D721Med (cell line): ENCODE results near the gene PHLPP1.
A peak's percentile ranks its signal among the peaks of the same experiment; 100 is the strongest.

Experiments used
- DNase-seq: peaks from one replicate; pipeline ENCODE4 v3.0.0; 2011; ENCODE audit warnings: low spot score; ENCODE audit not compliant: insufficient read length
- FAIRE-seq: peaks from 2 replicates; lab custom pipeline; 2011; peaks lifted over from hg19 to GRCh38; lab: Jason Lieb, UNC
- TF ChIP-seq, protein P1 (sequence below): IDR thresholded peaks from 2 replicates; pipeline ENCODE4 v1.5.1; 2012; ENCODE audit warnings: mild to moderate bottlenecking, control low read depth; ENCODE audit not compliant: insufficient read depth; ENCODE audit errors: missing control alignments

The PHLPP1 gene

DNA sequence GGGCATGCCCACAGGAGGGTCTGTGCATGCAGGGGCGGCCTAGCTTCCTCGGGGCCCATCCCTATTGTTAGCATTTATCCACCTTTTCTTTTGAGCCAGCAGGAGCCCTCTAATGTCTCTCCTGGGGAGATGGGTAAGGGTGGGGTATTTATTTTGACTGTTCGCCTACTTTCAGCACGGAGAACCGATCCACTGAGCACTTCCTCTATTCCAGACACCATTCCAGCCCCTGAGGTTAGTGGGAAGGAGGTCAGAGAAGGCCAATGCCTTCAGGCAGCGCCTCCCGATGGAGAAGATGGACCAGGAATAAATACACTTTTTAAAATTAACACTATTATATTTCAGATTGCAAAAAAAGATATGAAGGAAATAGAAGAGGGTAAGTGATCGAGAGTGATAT lies 276.0 kb downstream of the PHLPP1 start:
- TF ChIP-seq, protein P1, sequence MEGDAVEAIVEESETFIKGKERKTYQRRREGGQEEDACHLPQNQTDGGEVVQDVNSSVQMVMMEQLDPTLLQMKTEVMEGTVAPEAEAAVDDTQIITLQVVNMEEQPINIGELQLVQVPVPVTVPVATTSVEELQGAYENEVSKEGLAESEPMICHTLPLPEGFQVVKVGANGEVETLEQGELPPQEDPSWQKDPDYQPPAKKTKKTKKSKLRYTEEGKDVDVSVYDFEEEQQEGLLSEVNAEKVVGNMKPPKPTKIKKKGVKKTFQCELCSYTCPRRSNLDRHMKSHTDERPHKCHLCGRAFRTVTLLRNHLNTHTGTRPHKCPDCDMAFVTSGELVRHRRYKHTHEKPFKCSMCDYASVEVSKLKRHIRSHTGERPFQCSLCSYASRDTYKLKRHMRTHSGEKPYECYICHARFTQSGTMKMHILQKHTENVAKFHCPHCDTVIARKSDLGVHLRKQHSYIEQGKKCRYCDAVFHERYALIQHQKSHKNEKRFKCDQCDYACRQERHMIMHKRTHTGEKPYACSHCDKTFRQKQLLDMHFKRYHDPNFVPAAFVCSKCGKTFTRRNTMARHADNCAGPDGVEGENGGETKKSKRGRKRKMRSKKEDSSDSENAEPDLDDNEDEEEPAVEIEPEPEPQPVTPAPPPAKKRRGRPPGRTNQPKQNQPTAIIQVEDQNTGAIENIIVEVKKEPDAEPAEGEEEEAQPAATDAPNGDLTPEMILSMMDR = no peak
- DNase-seq (no peak), FAIRE-seq (no peak)

GRCh38 chr18:62991959-62992358 lies 276.6 kb downstream of the PHLPP1 start:
- FAIRE-seq (no peak), DNase-seq (no peak)
- TF ChIP-seq, protein P1 = no peak

DNA sequence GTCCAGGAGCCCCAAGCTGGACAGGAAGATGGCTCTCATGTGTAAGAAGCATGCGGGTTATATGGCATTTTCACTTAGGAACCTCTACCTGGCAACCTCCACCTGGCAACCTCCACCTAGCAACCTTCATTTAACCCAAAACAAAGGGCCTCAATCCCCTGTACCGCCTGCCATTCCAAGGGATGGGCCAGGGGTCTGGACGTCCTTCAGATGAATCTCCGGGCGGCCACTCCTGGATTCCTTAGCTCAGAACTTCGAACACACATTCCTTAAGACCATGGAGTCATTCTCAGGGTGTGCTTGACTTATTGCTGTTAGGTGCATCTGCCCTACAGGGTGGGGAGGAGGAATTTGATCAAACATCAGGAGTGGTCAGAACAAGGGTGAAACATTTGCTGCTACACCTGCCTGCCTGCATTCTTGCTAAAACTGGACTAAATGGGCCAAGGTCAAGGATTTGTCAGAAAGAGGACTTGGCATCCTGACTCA lies 277.6 kb downstream of the PHLPP1 start:
- DNase-seq (no peak), FAIRE-seq (peak; percentile 6)
- TF ChIP-seq, protein P1 = no peak

DNA sequence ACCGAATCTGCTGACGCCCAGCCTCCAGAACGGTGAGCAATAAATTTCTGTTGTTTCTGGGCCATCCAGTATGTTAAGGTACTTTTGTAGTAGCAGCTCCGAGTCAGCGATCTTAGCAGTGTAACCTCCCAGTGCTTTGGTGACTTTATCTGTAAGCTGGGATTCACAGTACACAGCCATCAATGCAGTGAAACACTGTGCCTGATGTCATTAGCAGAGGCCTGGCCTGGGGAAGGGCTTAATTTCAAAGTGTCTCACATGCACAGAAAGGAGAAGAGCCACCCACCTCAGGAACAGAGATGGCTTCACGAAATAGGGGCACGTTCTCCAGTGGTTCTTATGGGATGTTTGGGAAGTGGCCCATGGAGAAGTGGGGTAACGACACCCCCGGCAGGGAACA lies 281.2 kb downstream of the PHLPP1 start:
- TF ChIP-seq, protein P1 = no peak
- no peak for DNase-seq
- FAIRE-seq = no peak

GRCh38 chr18:62997076-62997475 lies 281.7 kb downstream of the PHLPP1 start:
- TF ChIP-seq, protein P1 = no peak
- DNase-seq = no peak
- peak; percentile 92 for FAIRE-seq

DNA sequence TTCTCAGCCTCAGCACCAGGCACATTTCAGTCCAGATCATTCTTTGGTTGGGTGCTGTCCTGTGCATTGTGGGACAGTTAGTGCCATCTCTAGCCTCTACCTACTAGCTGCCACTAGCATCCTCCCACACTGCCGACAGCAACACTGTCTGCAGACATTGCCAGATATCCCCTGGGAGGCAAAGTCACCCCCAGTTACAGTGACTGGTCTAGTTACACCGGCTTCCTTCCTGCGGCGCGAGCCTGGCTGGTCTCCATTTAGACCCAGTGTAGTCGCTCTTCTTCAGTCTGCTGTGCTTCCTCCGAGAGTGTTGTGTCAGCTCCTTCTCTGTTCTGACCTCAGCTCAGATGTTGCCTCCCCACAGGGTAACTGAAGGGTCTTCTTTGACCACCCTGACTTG lies 283.1 kb downstream of the PHLPP1 start:
- FAIRE-seq (no peak), DNase-seq (no peak)
- TF ChIP-seq, protein P1 = no peak

DNA sequence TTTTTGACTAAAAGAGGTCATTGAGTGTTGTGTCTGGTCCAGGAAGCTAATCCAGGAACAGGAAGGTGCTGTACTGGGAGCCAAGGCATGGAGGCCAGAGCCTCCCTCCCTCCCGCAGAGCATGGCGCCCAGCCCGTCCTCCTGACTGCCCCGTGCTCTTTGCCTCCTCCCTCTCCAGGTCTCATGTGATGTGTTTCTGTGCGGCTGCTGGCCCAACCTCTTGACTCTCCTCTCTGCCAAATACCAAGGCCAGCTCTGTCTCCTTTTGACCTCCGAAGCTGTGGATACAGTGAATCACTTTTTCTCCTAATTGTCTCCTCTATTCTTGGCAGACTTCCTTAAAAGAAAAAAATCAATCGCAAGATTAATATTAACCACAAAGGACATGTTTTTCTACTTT lies 284.1 kb downstream of the PHLPP1 start:
- FAIRE-seq (no peak), DNase-seq (no peak)
- TF ChIP-seq, protein P1 = no peak
